Measurements from ENCODE around the gene CIBAR2.

The CIBAR2 gene

GRCh38 chr16:85113913-85114312 lies 1.6 kb upstream of the CIBAR2 start:
- Histone ChIP-seq H3K18ac (ENCODE audit: low read depth in 1 of 2, low read length in 2 of 2) (no peak overlapping the region), H2BK15ac (ENCODE audit: low read depth, poor library complexity, severe bottlenecking) (peak overlapping the region; percentile 49), H3K4me2 (ENCODE audit: low read length, poor library complexity, severe bottlenecking) (no peak overlapping the region), H3K27me3 (ENCODE audit: control insufficient read depth in 1 of 2, insufficient read depth in 1 of 2, low read length in 2 of 2) (peaks cover 0 to 19% of the 10 kb centered on the region in 2 experiments), H2AFZ (ENCODE audit: low read depth, low read length) (no peak overlapping the region), H2BK5ac (ENCODE audit: low read depth, low read length, poor library complexity, severe bottlenecking) (no peak overlapping the region), H3K4ac (ENCODE audit: low read depth in 1 of 2, low read length in 2 of 2) (no peak overlapping the region), H4K91ac (ENCODE audit: low read length) (peak overlapping the region; percentile 27), H4K8ac (ENCODE audit: low read length) (no peak overlapping the region), H3K27ac (ENCODE audit: low read length, poor library complexity, severe bottlenecking) (no peak overlapping the region), H2BK12ac (ENCODE audit: low read length in 2 of 2) (peak overlapping the region in 1 of 2 experiments; percentile 7), H3K14ac (ENCODE audit: low read length in 2 of 2) (no peak overlapping the region), H3K36me3 (ENCODE audit: control insufficient read depth in 1 of 2, insufficient read depth in 2 of 2, low read depth in 1 of 2, low read length in 2 of 2) (no peaks in the 10 kb centered on the region), H3K4me1 (ENCODE audit: control insufficient read depth, insufficient read depth, low read depth, low read length) (peaks cover 9% of the 10 kb centered on the region), H3K9ac (ENCODE audit: low read length) (no peak overlapping the region), H2AK5ac (ENCODE audit: low read length, severe bottlenecking) (peak overlapping the region; percentile 60), H3K79me1 (replicated peaks; ENCODE audit: low read length, poor library complexity, severe bottlenecking) (no peaks in the 10 kb centered on the region), H3K9me3 (ENCODE audit: control insufficient read depth, low read length) (no peaks in the 10 kb centered on the region), H3K4me3 (ENCODE audit: insufficient read depth in 1 of 2, low read depth in 1 of 2, low read length in 2 of 2) (no peak overlapping the region), H2BK120ac (ENCODE audit: low read depth, low read length) (no peak overlapping the region), H3K23ac (ENCODE audit: low read length in 2 of 2) (no peak overlapping the region)
- no peak for DNase-seq
- 78% methylated on average over 13 of the region's 14 CpGs for WGBS

- no peak overlapping the region for H3K18ac ChIP-seq (ENCODE audit: low read depth in 1 of 2, low read length in 2 of 2)
- H3K9me3 ChIP-seq (ENCODE audit: control insufficient read depth, low read length), result no peaks in the 10 kb centered on the region
- no peak overlapping the region for H2AFZ ChIP-seq (ENCODE audit: low read depth, low read length)
- H3K27ac ChIP-seq (ENCODE audit: low read length, poor library complexity, severe bottlenecking), result no peak overlapping the region
- H4K8ac ChIP-seq (ENCODE audit: low read length), result no peak overlapping the region
- H3K36me3 ChIP-seq (ENCODE audit: control insufficient read depth in 1 of 2, insufficient read depth in 2 of 2, low read depth in 1 of 2, low read length in 2 of 2), result no peaks in the 10 kb centered on the region
- H3K14ac ChIP-seq (ENCODE audit: low read length in 2 of 2), result no peak overlapping the region
- no peak overlapping the region for H2BK5ac ChIP-seq (ENCODE audit: low read depth, low read length, poor library complexity, severe bottlenecking)
- no peak overlapping the region for H3K4me3 ChIP-seq (ENCODE audit: insufficient read depth in 1 of 2, low read depth in 1 of 2, low read length in 2 of 2)
- H3K23ac ChIP-seq (ENCODE audit: low read length in 2 of 2), result no peak overlapping the region
- no peaks in the 10 kb centered on the region for H3K79me1 ChIP-seq (replicated peaks; ENCODE audit: low read length, poor library complexity, severe bottlenecking)
- no peak for DNase-seq
- H3K4me2 ChIP-seq (ENCODE audit: low read length, poor library complexity, severe bottlenecking), result no peak overlapping the region
- H2BK120ac ChIP-seq (ENCODE audit: low read depth, low read length), result no peak overlapping the region
- H2BK12ac ChIP-seq (ENCODE audit: low read length in 2 of 2), result peak overlapping the region in 1 of 2 experiments; percentile 7
- H3K4me1 ChIP-seq (ENCODE audit: control insufficient read depth, insufficient read depth, low read depth, low read length), result peaks cover 9% of the 10 kb centered on the region
- H3K9ac ChIP-seq (ENCODE audit: low read length), result no peak overlapping the region
- peak overlapping the region; percentile 26 for H2AK5ac ChIP-seq (ENCODE audit: low read length, severe bottlenecking)
- WGBS, result 84% methylated on average over 14 of the region's 14 CpGs
- peaks cover 0 to 24% of the 10 kb centered on the region in 2 experiments for H3K27me3 ChIP-seq (ENCODE audit: control insufficient read depth in 1 of 2, insufficient read depth in 1 of 2, low read length in 2 of 2)
- H2BK15ac ChIP-seq (ENCODE audit: low read depth, poor library complexity, severe bottlenecking), result no peak overlapping the region
- no peak overlapping the region for H3K4ac ChIP-seq (ENCODE audit: low read depth in 1 of 2, low read length in 2 of 2)
- H4K91ac ChIP-seq (ENCODE audit: low read length), result no peak overlapping the region
Measured at GRCh38 chr16:85113168-85113733, 979 bp upstream of the CIBAR2 start.

- no peak for DNase-seq
- Histone ChIP-seq H2AK5ac (ENCODE audit: low read length, severe bottlenecking) (no peak overlapping the region), H4K91ac (ENCODE audit: low read length) (no peak overlapping the region), H2BK5ac (ENCODE audit: low read depth, low read length, poor library complexity, severe bottlenecking) (no peak overlapping the region), H3K4ac (ENCODE audit: low read depth in 1 of 2, low read length in 2 of 2) (no peak overlapping the region), H3K79me1 (replicated peaks; ENCODE audit: low read length, poor library complexity, severe bottlenecking) (no peaks in the 10 kb centered on the region), H4K8ac (ENCODE audit: low read length) (no peak overlapping the region), H3K4me2 (ENCODE audit: low read length, poor library complexity, severe bottlenecking) (no peak overlapping the region), H3K27ac (ENCODE audit: low read length, poor library complexity, severe bottlenecking) (no peak overlapping the region), H2BK120ac (ENCODE audit: low read depth, low read length) (no peak overlapping the region), H3K9ac (ENCODE audit: low read length) (no peak overlapping the region), H3K4me1 (ENCODE audit: control insufficient read depth, insufficient read depth, low read depth, low read length) (peaks cover 7% of the 10 kb centered on the region), H3K36me3 (ENCODE audit: control insufficient read depth in 1 of 2, insufficient read depth in 2 of 2, low read depth in 1 of 2, low read length in 2 of 2) (no peaks in the 10 kb centered on the region), H3K4me3 (ENCODE audit: insufficient read depth in 1 of 2, low read depth in 1 of 2, low read length in 2 of 2) (no peak overlapping the region), H2BK15ac (ENCODE audit: low read depth, poor library complexity, severe bottlenecking) (no peak overlapping the region), H3K14ac (ENCODE audit: low read length in 2 of 2) (no peak overlapping the region), H3K23ac (ENCODE audit: low read length in 2 of 2) (no peak overlapping the region), H3K18ac (ENCODE audit: low read depth in 1 of 2, low read length in 2 of 2) (no peak overlapping the region), H3K9me3 (ENCODE audit: control insufficient read depth, low read length) (no peaks in the 10 kb centered on the region), H2AFZ (ENCODE audit: low read depth, low read length) (no peak overlapping the region), H3K27me3 (ENCODE audit: control insufficient read depth in 1 of 2, insufficient read depth in 1 of 2, low read length in 2 of 2) (peaks cover 17 to 45% of the 10 kb centered on the region in 2 experiments), H2BK12ac (ENCODE audit: low read length in 2 of 2) (no peak overlapping the region)
- 87% methylated on average over 9 of the region's 9 CpGs for WGBS
Measured at GRCh38 chr16:85111184-85111583, 1.1 kb downstream of the CIBAR2 start.

DNA sequence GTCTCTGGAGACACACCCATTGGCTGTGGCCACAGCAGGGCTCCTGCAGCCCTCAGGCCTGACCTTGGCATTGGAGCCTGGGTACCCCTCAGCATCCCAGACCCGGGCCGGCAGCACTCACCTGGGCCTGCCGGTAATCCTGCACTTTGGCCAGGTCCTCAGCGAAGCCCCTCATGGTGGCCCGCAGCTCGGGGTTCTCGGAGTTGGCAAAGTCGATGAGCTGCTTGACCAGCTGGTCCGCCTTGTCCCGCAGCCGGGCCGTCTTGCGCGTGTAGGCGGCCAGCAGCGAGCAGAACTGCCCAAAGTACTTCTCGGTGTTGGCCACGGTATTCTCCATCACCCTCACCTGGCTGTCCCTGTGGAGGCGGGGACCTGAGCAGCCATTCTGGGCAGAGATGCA lies 2.2 kb downstream of the CIBAR2 start:
- Histone ChIP-seq H3K4ac (ENCODE audit: low read depth in 1 of 2, low read length in 2 of 2) (no peak overlapping the region), H3K4me2 (ENCODE audit: low read length, poor library complexity, severe bottlenecking) (no peak overlapping the region)
- WGBS, result 96% methylated on average over 19 of the region's 19 CpGs

More for the DNA sequence above, 2.2 kb downstream of the CIBAR2 start:
- Histone ChIP-seq H3K4me3 (ENCODE audit: insufficient read depth in 1 of 2, low read depth in 1 of 2, low read length in 2 of 2) (no peak overlapping the region), H3K27ac (ENCODE audit: low read length, poor library complexity, severe bottlenecking) (no peak overlapping the region), H3K9me3 (ENCODE audit: control insufficient read depth, low read length) (no peaks in the 10 kb centered on the region), H3K14ac (ENCODE audit: low read length in 2 of 2) (no peak overlapping the region), H2AK5ac (ENCODE audit: low read length, severe bottlenecking) (no peak overlapping the region), H2AFZ (ENCODE audit: low read depth, low read length) (no peak overlapping the region), H2BK12ac (ENCODE audit: low read length in 2 of 2) (no peak overlapping the region), H2BK5ac (ENCODE audit: low read depth, low read length, poor library complexity, severe bottlenecking) (no peak overlapping the region), H3K23ac (ENCODE audit: low read length in 2 of 2) (no peak overlapping the region), H3K4me1 (ENCODE audit: control insufficient read depth, insufficient read depth, low read depth, low read length) (peaks cover 7% of the 10 kb centered on the region), H4K91ac (ENCODE audit: low read length) (no peak overlapping the region), H3K9ac (ENCODE audit: low read length) (no peak overlapping the region), H3K27me3 (ENCODE audit: control insufficient read depth in 1 of 2, insufficient read depth in 1 of 2, low read length in 2 of 2) (peaks cover 18 to 55% of the 10 kb centered on the region in 2 experiments), H4K8ac (ENCODE audit: low read length) (no peak overlapping the region), H2BK15ac (ENCODE audit: low read depth, poor library complexity, severe bottlenecking) (peak overlapping the region; percentile 90), H3K18ac (ENCODE audit: low read depth in 1 of 2, low read length in 2 of 2) (no peak overlapping the region), H3K36me3 (ENCODE audit: control insufficient read depth in 1 of 2, insufficient read depth in 2 of 2, low read depth in 1 of 2, low read length in 2 of 2) (no peaks in the 10 kb centered on the region), H3K79me1 (replicated peaks; ENCODE audit: low read length, poor library complexity, severe bottlenecking) (no peaks in the 10 kb centered on the region), H2BK120ac (ENCODE audit: low read depth, low read length) (no peak overlapping the region)
- DNase-seq, result no peak
